Epithelial cell of proximal tubule (primary cell): ENCODE results near the gene B3GNT7. TPM values are rescaled to one million over a fixed set of nuclear protein-coding genes. Genes with fewer than 3 reads are reported as not detected.
"Not testable (repeated sequence)": the region's sequence is repeated elsewhere in the genome, so short reads cannot be mapped to it uniquely, and the experiment has no call there.

Source experiments
- DNase-seq: peaks from one replicate; pipeline ENCODE4 v3.0.0-alpha.2; 2011; ENCODE audit warnings: low read depth
- H3K4me3 ChIP-seq: 2 replicates; pipeline ENCODE4 v1.5.1; 2011; ENCODE audit warnings: low read depth, mild to moderate bottlenecking, low read length
- CTCF ChIP-seq: conservative IDR thresholded peaks from 2 replicates; pipeline ENCODE4 v1.5.1; 2012; ENCODE audit warnings: low read depth, mild to moderate bottlenecking, low read length
- total RNA-seq: library from RNA; depleted of rRNA; stranded (reverse); fragments of >200 nt; gene quantifications from 2 replicates; pipeline ENCODE4 v1.2.3, GENCODE V29; 2015

The B3GNT7 gene
- total RNA-seq, 1 donor from 2014 or later = 10.7 TPM

- no peak for TF ChIP-seq CTCF
- H3K4me3 ChIP-seq = no peak overlapping the region
Observed at GRCh38 chr2:231397928-231398294, 2.4 kb downstream of the B3GNT7 start.

GRCh38 chr2:231398585-231398984 lies 3.1 kb downstream of the B3GNT7 start:
- no peak overlapping the region for H3K4me3 ChIP-seq
- DNase-seq = no peak
- no peak for TF ChIP-seq CTCF

More at GRCh38 chr2:231397928-231398294, 2.4 kb downstream of the B3GNT7 start:
- DNase-seq = no peak

GRCh38 chr2:231399046-231399852 lies 3.7 kb downstream of the B3GNT7 start:
- DNase-seq = no peak
- no peak overlapping the region for H3K4me3 ChIP-seq
- TF ChIP-seq CTCF = no peak

- no peak overlapping the region for H3K4me3 ChIP-seq
- DNase-seq = no peak
- TF ChIP-seq CTCF = peak; percentile 18
Observed at GRCh38 chr2:231399853-231400680, 4.6 kb downstream of the B3GNT7 start.

GRCh38 chr2:231400681-231401080 lies 5.2 kb downstream of the B3GNT7 start:
- H3K4me3 ChIP-seq, DNase-seq: not testable (repeated sequence)
- TF ChIP-seq CTCF = peak; percentile 8

- DNase-seq, H3K4me3 ChIP-seq: not testable (repeated sequence)
Observed at GRCh38 chr2:231401101-231401500, 5.6 kb downstream of the B3GNT7 start.

GRCh38 chr2:231403421-231404182 lies 8.1 kb downstream of the B3GNT7 start:
- DNase-seq, H3K4me3 ChIP-seq: not testable (repeated sequence)

GRCh38 chr2:231404183-231404578 lies 8.7 kb downstream of the B3GNT7 start:
- DNase-seq, H3K4me3 ChIP-seq: not testable (repeated sequence)
